Upper lobe of left lung (tissue), 4 donors: ENCODE results near the gene CCSER2.

ENCODE experiments used
- EP300 ChIP-seq, 4 donors: sonication (generic); formaldehyde crosslinking; IDR thresholded peaks; one replicate each; pipeline ENCODE4 v1.5.1; 2017; ENCODE audit warnings: antibody characterized with exemption in 4 of 4, control low read depth in 2 of 4
- POLR2AphosphoS5 ChIP-seq, 2 donors: sonication (generic); formaldehyde crosslinking; IDR thresholded peaks; one replicate each; pipeline ENCODE4 v1.5.1; 2017; ENCODE audit warnings: antibody characterized with exemption in 2 of 2

- no peak for TF ChIP-seq EP300 (IDR thresholded peaks at IDR 0.05)
- no peak for TF ChIP-seq POLR2AphosphoS5 (IDR thresholded peaks at IDR 0.05)
These were observed 124.9 kb downstream of the CCSER2 start for GRCh38 chr10:84453303-84453702.
